Body of pancreas (tissue), 4 donors: ENCODE measurements around the gene S100A1.

Experiments used
- POLR2A ChIP-seq, 3 donors: fragments of 450-650 bp; IDR thresholded peaks; one replicate each; pipeline ENCODE4 v1.6.1; 2016; ENCODE audit warnings: antibody characterized with exemption in 3 of 3, mild to moderate bottlenecking in 2 of 3
- TF ChIP-seq, protein P1 (sequence below), 7 experiments: fragments of 450-650 bp in 4 of 7; fragments of 200-600 bp in 3 of 7; sonication (generic) in 3 of 7; IDR thresholded peaks; one replicate each; pipeline ENCODE4 v1.5.1; 2016 to 2019; ENCODE audit warnings: antibody characterized with exemption in 7 of 7

DNA sequence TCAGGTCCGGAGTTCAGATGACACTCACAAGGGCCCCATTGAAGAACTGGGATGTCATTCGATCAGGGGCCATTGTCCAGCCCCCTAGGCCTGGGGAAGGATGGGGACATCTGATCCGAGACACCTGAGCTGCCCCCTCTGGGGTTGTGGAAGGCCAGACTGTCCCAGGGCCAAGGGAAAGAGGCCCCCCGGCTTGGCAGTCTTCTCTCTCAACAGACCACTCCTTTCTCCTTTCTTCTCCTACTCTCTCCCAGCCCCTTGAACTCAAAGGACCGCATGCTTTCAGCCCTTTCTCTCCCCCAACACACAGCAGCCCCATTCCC lies 1.1 kb downstream of the S100A1 start:
- TF ChIP-seq POLR2A (IDR thresholded peaks at IDR 0.05), result no peak
- TF ChIP-seq, protein P1, sequence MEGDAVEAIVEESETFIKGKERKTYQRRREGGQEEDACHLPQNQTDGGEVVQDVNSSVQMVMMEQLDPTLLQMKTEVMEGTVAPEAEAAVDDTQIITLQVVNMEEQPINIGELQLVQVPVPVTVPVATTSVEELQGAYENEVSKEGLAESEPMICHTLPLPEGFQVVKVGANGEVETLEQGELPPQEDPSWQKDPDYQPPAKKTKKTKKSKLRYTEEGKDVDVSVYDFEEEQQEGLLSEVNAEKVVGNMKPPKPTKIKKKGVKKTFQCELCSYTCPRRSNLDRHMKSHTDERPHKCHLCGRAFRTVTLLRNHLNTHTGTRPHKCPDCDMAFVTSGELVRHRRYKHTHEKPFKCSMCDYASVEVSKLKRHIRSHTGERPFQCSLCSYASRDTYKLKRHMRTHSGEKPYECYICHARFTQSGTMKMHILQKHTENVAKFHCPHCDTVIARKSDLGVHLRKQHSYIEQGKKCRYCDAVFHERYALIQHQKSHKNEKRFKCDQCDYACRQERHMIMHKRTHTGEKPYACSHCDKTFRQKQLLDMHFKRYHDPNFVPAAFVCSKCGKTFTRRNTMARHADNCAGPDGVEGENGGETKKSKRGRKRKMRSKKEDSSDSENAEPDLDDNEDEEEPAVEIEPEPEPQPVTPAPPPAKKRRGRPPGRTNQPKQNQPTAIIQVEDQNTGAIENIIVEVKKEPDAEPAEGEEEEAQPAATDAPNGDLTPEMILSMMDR (IDR thresholded peaks at IDR 0.05), result no peak
